ENCODE data around the gene ENTREP3.

DNA sequence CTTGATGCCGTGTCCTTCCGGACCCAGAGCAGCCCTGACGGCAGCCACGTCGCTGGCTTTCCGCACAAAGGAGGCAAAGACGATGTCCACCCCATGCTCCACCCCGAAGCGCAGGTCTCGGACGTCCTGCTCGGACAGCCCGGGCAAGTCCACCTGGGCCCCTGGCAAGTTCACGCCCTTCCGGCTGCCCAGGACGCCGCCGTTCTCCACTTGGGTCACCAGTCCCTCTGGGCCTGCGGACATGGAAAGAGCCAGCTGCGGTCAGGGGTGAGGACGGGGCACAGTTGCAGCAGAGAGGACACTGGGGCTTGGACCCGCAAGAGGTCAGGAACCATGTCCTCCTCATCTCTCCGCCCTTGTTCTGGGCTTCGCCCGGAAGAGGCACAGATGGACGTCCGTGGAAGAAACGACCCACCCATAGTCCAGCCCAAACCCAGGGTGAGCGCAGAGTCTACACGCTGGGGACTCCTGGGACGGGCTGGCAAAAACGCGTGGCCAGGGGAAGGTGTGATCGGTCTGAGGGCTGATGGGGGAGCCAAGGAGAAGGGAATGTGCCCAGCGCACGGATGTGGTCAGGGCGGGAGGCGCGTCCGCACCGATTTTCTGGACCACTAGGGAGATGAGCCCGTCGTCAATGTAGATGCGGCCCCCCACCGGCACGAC, 39.4 kb upstream of the ENTREP3 start:
- TF ChIP-seq, protein P1, sequence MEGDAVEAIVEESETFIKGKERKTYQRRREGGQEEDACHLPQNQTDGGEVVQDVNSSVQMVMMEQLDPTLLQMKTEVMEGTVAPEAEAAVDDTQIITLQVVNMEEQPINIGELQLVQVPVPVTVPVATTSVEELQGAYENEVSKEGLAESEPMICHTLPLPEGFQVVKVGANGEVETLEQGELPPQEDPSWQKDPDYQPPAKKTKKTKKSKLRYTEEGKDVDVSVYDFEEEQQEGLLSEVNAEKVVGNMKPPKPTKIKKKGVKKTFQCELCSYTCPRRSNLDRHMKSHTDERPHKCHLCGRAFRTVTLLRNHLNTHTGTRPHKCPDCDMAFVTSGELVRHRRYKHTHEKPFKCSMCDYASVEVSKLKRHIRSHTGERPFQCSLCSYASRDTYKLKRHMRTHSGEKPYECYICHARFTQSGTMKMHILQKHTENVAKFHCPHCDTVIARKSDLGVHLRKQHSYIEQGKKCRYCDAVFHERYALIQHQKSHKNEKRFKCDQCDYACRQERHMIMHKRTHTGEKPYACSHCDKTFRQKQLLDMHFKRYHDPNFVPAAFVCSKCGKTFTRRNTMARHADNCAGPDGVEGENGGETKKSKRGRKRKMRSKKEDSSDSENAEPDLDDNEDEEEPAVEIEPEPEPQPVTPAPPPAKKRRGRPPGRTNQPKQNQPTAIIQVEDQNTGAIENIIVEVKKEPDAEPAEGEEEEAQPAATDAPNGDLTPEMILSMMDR (conservative IDR thresholded peaks at IDR 0.05): no peak
- no peak for TF ChIP-seq ZFX (IDR thresholded peaks at IDR 0.05)

Data from C4-2B (cell line).